ENCODE measurements around the gene MUC4. TPM values are rescaled to one million over a fixed set of nuclear protein-coding genes. Genes with fewer than 3 reads are reported as not detected.

MUC4 gene
- polyA plus RNA-seq, 1 of the 3 experiments (the other 2 are of a cell fraction), result 0.07 TPM

GRCh38 chr3:195746751-195747150, 65.0 kb downstream of the MUC4 start:
- TF ChIP-seq REST (IDR thresholded peaks at IDR 0.05; ENCODE audit: low read depth, low read length), result no peak
- no peak overlapping the region for H3K9ac ChIP-seq
- 80% methylated on average over 9 of the region's 9 CpGs for WGBS (ENCODE audit: low lambda C conversion rate)
- H3K9me3 ChIP-seq, result no peaks in the 10 kb centered on the region
- H3K36me3 ChIP-seq (replicated peaks in 1 of 2; ENCODE audit: control insufficient read depth in 1 of 2, insufficient read depth in 2 of 2, low read length in 1 of 2), result no peaks in the 10 kb centered on the region
- no peaks in the 10 kb centered on the region for H3K79me2 ChIP-seq (ENCODE audit: insufficient read depth)
- H3K9me2 ChIP-seq, result no peaks in the 10 kb centered on the region
- CTCF ChIA-PET, result interaction anchor here (1.3 to 2.2 kb wide), 3 partner anchors 19 to 305 kb away, joined by 4 to 10 read pairs (median 5); no protein-coding TSS in a partner anchor
- no peak overlapping the region for H3K4me2 ChIP-seq
- no peak overlapping the region for H3K4me3 ChIP-seq (ENCODE audit: low read depth in 2 of 2, low read length in 1 of 2)
- H2AFZ ChIP-seq (ENCODE audit: low read depth), result no peak overlapping the region
- H3K4me1 ChIP-seq (ENCODE audit: control insufficient read depth in 1 of 2, insufficient read depth in 2 of 2, low read depth in 1 of 2, low read length in 1 of 2), result peaks cover 0 to 3% of the 10 kb centered on the region in 2 experiments; a peak in 1 of 4 replicates
- peaks cover 5% of the 10 kb centered on the region; the same call in 1 of the 2 replicates for H3K27me3 ChIP-seq (ENCODE audit: insufficient read depth)
- no peak for DNase-seq
- H4K20me1 ChIP-seq (ENCODE audit: insufficient read depth), result no peaks in the 10 kb centered on the region
- POLR2A ChIA-PET, result no interaction called here
- H3K27ac ChIP-seq (ENCODE audit: low read depth in 2 of 2, low read length in 1 of 2), result no peak overlapping the region
- no peaks in the 10 kb centered on the region for H3F3A ChIP-seq (replicated peaks; ENCODE audit: insufficient read depth)

GRCh38 chr3:195746346-195746745, 65.4 kb downstream of the MUC4 start:
- TF ChIP-seq RCOR1 (IDR thresholded peaks at IDR 0.05; ENCODE audit: low read length) (no peak), CHD2 (IDR thresholded peaks at IDR 0.05; ENCODE audit: low read length, partially characterized antibody) (no peak), POLR2AphosphoS5 (IDR thresholded peaks at IDR 0.05; ENCODE audit: low read depth, low read length) (no peak), REST (IDR thresholded peaks at IDR 0.05; ENCODE audit: low read depth, low read length) (no peak), FOXM1 (IDR thresholded peaks at IDR 0.05; ENCODE audit: low read depth) (no peak), TCF12 (IDR thresholded peaks at IDR 0.05) (no peak), USF1 (IDR thresholded peaks at IDR 0.05; ENCODE audit: borderline replicate concordance, low read depth) (no peak), IRF3 (IDR thresholded peaks at IDR 0.05; ENCODE audit: low read depth, low read length) (no peak), FOSL2 (IDR thresholded peaks at IDR 0.05; ENCODE audit: borderline replicate concordance, low read depth) (no peak), FOXJ3 (CRISPR knock-in tag; IDR thresholded peaks at IDR 0.05) (no peak), ELF1 (IDR thresholded peaks at IDR 0.05) (no peak), CTCF (IDR thresholded peaks at IDR 0.05) (no peak), USF2 (IDR thresholded peaks at IDR 0.05; ENCODE audit: borderline replicate concordance, low read depth, low read length) (no peak), TAF1 (IDR thresholded peaks at IDR 0.05; ENCODE audit: borderline replicate concordance, low read depth, low read length) (no peak)
- H3K4me1 ChIP-seq (ENCODE audit: control insufficient read depth in 1 of 2, insufficient read depth in 2 of 2, low read depth in 1 of 2, low read length in 1 of 2), result peaks cover 0 to 3% of the 10 kb centered on the region in 2 experiments; a peak in 1 of 4 replicates
- no peaks in the 10 kb centered on the region for H3K36me3 ChIP-seq (replicated peaks in 1 of 2; ENCODE audit: control insufficient read depth in 1 of 2, insufficient read depth in 2 of 2, low read length in 1 of 2)
- WGBS (ENCODE audit: low lambda C conversion rate), result 89% methylated on average over 7 of the region's 8 CpGs
- no peaks in the 10 kb centered on the region for H3K79me2 ChIP-seq (ENCODE audit: insufficient read depth)
- no peak overlapping the region for H3K9ac ChIP-seq
- ChIA-PET CTCF (interaction anchor here (1.7 kb wide), 1 partner anchor 19 kb away, joined by 5 read pairs; no protein-coding TSS in a partner anchor), POLR2A (no interaction called here)
- no peak for DNase-seq
- H3K27ac ChIP-seq (ENCODE audit: low read depth in 2 of 2, low read length in 1 of 2), result no peak overlapping the region
- H3K4me3 ChIP-seq (ENCODE audit: low read depth in 2 of 2, low read length in 1 of 2), result no peak overlapping the region
- H2AFZ ChIP-seq (ENCODE audit: low read depth), result no peak overlapping the region
- no peaks in the 10 kb centered on the region for H3F3A ChIP-seq (replicated peaks; ENCODE audit: insufficient read depth)
- H3K9me3 ChIP-seq, result no peaks in the 10 kb centered on the region
- no peak overlapping the region for H3K4me2 ChIP-seq
- no peaks in the 10 kb centered on the region for H4K20me1 ChIP-seq (ENCODE audit: insufficient read depth)
- peaks cover 5% of the 10 kb centered on the region; the same call in 1 of the 2 replicates for H3K27me3 ChIP-seq (ENCODE audit: insufficient read depth)
- no peaks in the 10 kb centered on the region for H3K9me2 ChIP-seq
